ENCODE measurements around the gene CGRRF1.

CGRRF1 gene

DNA sequence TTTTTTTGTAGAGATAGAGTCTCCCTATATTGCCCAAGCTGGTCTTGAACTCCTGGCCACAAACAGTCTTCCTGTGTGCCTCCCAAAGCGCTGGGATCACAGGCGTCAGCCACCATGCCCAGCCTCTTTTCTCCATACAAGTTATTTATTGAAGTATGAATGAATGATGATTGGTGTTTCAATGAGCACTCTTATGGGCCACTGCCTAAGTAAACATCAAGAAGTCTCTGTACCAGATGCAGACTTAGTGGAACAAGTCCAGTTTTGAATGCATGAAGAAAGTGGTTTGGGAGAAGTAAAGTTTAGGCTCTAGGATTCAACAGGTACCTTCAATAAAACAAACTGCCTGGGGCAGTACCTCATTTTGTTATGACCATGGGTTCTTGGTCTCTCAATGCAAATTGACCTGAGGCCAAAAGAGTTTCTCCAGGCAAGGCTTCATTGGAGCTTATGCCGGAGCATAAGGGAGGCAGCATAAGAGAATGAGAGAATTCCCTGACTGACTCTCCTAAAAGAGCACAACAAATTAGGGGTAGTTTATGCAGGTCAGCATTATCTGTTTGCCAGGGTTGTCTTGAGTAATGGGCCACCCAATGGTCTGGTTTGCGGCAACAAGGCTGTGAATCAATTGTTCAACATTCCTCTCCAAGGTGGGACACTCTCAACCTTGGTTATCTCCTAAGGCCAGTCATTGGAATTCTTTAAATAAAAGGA, 19.8 kb upstream of the CGRRF1 start:
- DNase-seq, result no peak

DNA sequence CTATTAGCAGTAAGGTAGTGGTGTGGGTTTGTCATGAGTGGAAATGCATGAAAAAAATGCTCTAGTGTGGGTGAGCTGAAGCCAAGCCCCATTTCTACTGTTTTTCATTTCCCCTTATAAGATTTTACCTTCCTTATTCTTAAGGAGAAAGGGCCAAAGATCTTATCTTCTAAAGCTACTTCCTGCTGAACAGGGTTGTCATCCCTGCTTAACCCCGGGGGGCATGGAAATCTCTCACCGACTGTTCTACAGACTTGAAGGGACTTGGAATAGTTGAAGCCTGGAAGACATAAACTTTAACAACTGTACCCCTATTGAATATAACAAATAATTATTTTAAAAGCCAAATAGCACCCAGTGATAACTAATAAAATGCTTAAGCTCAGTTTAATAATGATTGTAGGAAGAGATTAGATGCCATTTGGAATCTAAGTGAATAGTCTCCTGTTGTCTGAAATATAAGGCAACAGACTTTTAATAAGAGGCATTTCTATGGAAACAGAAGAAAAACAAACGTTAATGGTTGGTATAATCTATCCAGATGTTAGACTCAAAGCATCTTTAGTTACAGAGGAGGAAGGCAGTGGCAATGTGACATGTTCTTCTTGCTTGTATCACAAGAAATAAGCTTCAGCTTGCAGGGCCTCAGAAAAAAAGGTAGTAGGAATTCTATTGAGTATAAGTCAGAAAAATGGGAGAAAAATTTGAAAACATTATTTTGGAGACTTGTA, 19.1 kb upstream of the CGRRF1 start:
- no peak for DNase-seq

DNA sequence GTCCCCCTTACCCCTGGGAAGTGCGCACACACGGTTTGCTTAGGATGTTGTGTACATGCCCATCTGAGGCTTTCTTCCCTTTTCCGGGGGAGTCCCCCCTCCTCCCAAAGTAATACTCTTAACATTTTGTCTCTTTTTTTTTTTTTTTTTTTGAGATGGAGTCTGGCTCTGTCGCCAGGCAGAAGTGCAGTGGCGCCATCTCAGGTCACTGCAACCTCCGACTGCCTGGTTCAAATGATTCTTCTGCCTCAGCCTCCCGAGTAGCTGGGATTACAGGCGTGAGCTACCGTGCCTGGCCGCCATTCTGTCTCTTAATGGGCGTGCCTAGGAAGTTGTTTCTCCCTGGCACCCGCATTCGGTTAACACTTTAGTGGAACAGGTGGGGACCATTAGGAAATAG, 16.4 kb upstream of the CGRRF1 start:
- no peak for DNase-seq

DNA sequence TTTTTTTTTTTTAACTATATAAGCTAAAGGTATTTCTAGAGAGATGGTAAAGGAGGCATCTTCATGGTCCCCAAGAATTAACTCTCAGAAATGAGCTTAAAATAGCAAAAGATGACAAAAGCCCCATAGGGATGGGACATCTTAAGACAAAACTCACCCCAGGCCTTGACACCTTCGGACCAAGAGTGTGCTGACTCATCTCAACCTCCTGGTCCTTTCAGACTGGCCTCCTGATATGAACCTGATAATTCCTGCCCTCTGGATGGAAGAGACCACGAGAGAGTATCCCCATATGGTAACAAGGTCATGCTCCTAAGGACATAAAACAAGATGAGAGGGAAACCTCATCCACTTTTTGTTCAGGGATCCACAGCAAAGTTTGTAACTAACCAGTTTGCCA, 12.5 kb upstream of the CGRRF1 start:
- no peak for DNase-seq

DNA sequence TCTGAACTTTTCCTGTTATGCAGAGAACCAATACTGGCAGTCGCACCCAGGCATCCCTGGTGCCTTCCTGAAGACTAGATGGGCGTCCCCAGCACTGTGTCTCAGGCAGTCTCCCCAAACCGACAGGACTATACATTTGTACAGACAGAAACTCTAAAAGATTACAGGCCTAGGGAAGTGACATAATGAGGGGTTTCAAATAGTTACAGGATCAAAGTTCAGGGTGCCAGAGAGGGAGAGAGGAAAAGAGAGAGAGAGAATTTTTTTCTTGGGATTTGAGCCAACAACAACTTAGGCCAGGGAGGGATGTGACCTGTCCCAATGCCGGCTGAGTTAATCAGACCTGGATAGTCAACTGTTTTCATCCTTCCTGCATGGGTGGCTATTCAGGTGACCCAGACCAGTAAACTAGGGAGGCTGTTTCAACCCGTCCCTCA, 11.6 kb upstream of the CGRRF1 start:
- no peak for DNase-seq

DNA sequence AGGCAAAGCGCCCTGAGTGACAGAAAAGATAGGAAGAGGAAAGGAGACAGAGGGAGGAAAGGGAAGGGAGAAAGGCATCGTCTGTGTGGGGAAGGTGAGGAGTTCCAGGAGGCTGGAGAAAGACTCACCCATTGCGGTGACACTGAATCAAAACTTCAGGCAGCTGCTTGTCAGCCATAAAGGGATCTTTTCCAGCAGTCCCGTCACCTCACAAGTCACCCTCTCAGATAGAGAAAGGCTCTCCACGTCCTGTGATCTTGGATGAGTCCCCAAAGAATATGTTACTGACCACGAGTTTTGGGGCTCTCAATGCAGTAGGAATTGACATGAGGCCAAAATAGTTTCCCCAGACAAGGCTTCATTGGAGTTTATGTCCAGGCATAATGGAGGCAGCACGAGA, 11.1 kb upstream of the CGRRF1 start:
- DNase-seq, result no peak

DNA sequence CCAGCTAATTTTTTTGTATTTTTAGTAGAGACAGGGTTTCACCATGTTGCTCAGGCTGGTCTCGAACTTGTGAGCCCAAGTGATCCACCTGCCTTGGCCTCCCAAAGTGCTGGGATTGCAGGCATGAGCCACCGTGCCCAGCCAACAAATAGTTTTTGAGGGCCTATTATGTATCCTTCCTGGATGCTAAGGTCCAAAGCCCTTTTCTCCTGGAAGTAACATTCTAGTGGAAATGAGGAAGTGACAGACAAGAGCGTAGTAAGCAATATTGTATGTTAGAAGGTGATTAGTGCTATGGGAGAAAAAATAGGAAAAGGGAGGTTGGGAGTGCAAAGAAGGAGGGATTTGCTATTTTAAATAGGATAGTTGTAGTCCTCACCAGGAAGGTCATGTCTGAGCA, 9.0 kb upstream of the CGRRF1 start:
- no peak for DNase-seq

DNA sequence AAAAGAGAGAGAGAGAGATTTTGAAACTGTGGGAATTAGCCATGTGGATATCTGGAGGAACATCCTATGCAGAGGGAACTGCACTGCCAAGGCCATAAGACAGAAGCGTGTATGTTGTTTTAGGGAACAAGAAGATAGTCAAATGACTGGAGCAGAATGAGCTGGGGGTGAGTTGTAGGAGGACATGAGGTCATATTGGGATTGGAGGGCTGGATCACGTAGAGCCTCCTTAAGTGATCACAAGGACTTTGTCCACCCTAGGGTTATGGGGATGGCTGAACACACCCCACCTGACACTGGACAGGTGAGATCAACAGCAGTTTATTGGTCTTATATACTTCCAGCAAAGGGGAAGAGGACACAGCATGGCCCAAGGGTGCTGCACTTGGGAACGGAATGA, 8.2 kb upstream of the CGRRF1 start:
- no peak for DNase-seq

DNA sequence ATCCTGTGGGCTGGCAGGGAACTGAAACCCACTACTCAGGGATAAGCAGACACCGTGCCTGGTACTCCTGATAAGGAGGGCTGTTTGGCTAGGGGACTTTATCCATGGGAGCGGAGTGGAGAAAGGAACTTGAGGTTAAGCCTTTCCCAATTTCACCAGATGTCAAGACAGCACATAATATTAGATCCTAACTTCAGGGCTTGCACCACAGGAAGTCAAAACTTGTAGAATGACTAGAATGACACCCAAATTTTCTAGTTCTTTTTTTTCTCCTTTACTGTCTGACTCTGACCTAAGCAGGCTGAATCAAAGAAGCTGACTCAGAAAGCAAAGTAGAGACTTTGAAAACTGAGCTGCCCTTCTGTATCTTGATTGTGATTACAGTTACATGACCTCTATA, 7.1 kb upstream of the CGRRF1 start:
- DNase-seq, result no peak

DNA sequence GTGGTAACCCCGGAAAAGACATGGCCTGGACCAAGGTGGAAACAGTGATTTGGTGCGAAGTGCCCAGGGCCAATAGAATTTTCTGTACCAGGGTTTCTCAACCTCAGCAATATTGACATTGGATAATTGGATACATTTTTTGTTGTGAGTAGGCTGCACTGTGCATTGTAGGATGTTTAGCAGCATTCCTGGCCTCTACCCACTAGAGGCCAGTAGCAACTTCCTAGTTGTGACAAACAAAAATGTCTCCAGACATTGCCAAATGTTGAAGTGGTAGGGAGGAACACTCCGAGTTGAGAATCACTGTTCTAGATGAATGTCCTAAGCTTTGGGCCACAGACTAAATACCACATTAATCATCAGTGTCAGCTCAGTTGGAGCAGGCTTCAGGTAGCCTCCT, 6.2 kb upstream of the CGRRF1 start:
- no peak for DNase-seq

DNA sequence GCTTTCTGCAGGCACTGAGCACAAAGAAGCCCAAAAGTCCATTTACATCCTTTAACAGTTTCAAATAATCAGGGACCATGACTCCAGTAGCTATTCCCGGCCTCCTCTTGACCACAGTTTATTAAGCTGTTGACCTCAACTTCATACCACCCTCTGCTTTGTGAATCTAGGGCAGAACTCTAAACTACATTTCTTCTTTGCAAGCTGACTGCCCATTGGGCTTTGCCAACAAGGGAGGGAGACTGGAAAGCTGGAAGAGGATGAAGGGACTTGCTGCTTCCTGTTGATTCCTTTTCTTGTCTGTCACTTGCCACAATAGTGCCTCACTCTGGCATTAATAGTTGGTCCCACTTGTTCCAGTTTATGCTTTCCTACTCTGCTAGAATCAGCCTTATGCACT, 2.7 kb downstream of the CGRRF1 start:
- no peak for DNase-seq

DNA sequence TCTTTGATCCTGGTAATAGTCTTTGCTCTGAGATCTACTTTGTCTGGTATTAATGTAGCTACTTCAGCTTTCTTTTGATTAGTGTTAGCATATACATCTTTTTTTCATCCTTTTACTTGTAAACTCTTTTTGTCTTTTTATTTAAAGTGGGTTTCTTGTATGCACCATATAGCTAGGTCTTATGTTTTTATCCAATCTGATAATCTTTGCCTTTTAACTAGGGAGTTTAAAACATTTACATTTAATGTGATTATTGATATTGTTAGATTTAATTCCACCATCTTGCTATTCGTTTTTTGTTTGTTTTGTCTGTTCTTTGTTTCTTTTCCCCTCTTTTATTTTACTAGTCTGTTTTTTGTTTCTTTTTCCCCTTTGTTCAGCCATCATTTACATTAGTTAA, 6.0 kb downstream of the CGRRF1 start:
- DNase-seq, result no peak

DNA sequence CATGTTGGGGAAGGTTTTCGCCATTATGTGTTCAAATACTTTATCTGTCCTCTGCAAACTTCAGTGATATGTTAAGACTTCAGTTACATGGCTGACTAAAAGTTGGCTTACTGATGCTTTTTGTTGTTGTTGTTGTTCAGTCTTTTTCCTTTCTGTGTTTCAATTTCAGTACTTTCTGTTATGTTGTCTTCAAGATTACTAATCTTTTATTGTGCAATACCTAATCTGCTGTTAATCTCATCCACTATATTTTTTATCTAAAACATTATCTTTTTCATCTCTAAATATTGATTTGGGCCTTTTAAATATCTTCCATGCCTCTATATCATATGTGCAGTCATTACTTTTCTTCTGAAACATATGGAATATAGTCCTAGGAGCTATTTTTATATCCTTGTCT, 7.0 kb downstream of the CGRRF1 start:
- DNase-seq, result no peak

DNA sequence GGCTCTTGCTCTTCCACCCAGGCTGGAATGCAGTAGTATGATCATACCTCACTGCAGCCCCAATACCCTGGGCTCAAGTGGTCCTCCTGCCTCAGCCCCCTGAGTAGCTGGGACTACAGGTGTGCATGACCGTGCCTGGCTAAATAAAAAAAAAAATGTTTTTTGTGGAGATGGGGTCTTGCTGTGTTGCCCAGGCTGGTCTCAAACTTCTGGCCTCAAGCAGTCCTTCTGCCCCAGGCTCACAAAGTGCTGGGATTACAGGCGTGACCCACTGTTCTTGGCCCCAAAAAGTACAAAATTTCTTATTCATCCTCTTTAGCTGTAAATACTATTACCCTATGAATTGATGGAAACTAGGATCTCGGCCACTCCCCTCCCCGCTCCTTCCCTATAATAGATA, 14.7 kb downstream of the CGRRF1 start:
- no peak for DNase-seq

DNA sequence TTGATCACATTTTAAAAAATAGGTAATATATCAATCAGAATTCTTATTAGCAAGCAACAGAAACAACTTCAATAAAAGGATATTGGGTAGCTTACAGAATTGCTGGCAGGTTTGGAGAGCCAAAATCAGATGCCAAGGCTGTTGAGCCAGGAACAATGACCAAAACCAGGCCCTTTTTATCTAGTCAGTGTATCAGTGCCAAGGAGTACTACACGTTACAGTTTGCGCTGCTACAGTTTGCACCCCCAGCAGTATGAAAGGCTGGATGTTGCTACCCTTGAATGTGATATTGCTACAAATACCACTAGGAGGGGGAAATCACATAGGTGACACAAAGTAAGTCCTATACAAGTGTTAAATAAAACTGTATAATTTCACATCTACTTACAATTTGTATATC, 19.3 kb downstream of the CGRRF1 start:
- DNase-seq, result no peak

DNA sequence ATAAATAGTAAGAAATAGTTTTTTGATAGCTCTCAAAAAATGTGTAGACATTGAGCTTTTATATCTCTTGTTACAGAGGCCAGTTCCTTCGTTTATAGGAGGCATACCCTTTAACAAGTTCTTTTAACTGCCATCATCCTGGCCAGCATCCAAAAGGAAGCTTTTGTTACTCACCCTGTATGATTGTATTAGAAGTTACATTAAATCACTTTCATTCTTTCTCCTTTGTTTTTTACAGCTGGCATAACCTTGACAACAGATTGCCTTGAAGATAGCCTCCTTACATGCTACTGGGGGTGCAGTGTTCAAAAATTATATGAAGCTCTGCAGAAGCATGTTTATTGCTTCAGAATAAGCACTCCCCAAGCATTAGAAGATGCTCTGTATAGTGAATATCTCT, 20.1 kb downstream of the CGRRF1 start:
- no peak for DNase-seq

DNA sequence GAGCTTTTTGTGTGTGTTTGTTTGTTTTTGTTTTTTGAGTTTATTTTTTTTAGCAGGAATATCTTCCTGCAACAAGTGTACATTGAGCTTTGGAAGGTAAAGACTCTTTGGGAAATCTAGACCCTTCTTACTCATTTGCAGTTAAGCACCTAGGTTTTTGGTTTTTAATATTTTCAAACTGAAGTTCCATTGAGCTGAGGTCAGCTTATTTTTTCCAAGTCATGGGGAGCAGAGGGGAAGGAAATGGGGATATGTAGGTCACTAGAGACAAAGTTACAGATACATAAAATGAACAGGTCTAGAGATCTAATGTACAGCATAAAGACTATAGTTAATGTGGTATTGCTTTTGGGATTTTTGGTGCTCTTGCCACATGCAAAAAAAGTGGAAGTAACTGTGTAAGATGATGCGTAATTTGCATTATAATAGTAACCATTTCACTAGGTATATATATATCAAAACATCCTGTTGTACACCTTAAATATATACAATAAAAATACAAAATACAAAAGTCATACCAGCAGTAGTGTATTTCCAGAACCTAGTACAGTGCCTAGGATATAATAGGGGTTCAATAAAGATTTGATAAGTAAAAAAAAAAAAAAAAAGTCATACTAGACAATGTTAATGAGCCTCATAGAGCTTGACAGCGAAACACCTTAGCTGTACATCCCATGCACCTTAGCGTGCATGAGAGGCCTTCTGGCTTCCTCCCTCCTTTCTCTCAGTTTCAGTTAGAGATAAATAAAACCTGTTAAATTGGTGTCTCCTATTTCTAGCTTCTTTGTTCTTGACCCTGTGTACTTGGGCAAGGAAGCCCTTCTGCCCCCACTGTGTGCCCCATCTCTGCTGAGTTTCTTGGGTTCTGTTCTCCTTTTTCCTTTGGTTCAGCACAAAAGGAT, 22.7 kb downstream of the CGRRF1 start:
- no peak for DNase-seq

DNA sequence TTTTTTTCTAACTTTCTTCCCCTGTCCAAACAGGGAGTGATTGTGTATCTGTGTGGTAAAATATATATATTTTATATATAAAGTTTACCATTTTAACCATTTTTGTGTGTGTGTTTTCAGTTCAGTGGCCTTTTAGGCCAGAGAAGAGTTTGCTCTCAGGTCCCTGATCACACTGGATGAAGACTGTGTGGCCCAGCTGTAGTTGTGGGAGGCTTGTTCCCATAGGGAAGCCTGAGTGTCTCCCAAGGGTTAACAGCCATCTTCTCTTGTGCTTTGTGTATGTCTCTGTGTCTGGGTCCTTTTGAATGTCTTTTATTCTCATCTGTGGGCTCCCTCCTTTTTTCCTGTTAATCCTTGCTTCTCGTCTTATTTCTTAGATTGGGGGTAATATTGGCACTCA, 23.4 kb downstream of the CGRRF1 start:
- DNase-seq, result no peak

DNA sequence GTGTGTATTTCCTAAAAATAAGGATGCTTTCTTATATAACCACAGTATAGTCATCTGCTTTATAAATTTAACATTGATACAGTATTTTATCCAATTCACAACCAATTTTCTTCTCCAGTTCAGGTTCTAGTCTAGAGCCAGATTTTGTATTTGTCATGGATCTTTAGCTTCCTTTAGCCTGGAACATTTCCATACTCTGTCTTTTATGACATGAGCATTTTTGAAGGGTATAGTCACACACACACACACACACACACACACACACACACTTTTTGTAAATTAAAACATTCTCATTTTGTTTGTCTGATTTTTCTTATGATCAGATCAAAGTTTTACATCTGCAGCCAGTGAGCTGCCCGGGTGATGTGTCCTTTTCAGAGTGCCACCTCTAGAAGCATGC, 25.4 kb downstream of the CGRRF1 start:
- DNase-seq, result no peak

DNA sequence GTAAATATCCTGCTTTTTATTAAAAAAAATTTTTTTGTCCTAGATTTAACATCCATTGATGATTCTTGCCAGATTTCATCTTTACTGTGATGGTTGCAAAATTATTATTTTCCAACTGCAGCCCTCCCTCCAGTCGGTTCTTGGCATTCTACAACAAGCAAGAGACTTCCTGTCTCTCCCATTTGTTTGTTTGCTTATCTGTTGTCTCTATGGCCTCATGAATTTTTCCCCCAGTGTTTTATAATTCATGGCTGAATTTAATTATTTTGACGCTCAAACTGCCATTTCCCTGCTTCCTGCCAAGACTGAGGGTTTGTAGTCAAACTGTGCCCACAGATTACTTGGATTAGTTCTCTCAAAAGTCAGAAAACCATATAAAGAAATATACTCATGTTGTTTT, 25.9 kb downstream of the CGRRF1 start:
- DNase-seq, result no peak

DNA sequence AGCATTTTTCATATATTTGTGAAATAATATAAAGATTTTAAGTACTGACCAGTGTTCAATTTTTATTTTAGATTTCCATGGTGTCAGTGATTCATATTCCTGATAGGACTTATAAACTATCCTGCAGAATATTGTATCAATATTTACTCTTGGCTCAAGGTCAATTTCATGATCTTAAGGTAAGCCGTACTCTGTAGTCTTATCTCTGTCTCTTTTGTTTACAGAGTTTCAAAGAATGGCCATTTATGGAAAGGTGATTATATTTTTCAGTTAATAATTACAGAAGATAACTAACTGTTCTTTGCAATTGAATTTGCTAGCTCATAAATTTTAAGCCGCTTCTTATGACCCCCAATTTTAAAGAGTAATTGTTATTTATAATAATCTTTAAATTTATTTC, 27.9 kb downstream of the CGRRF1 start:
- DNase-seq, result no peak

DNA sequence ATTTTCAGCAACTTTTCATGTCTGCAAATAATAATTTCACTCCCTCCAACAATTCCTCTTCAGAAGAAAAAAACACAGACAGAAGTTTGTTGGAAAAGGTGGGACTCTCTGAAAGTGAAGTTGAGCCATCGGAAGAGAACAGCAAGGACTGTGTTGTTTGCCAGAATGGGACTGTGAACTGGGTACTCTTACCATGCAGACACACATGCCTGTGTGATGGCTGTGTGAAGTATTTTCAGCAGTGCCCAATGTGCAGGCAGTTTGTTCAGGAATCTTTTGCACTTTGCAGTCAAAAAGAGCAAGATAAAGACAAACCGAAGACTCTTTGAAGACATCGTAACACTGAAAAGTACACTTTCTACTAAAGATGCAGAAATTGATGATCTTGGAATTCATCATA, 28.3 kb downstream of the CGRRF1 start:
- DNase-seq, result no peak

DNA sequence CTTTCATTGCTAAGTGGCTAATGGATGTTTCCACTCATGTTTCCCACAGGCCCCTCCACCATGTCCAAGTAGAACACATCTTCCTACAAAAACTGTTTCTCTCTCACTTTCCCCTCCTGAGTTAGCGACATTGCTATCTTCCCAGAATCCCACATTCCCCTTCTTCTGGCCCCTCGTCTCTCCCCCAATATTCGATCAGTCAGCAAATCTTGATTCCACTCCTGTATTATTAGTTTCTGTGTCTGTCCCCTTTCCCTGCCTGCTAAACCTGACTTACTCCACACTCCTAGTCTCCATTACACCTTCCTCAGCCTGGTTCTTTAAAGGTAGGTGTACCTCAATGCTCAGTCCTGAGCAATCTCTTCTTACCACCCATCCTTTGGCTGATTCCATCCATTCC, 37.9 kb downstream of the CGRRF1 start:
- DNase-seq, result no peak

DNA sequence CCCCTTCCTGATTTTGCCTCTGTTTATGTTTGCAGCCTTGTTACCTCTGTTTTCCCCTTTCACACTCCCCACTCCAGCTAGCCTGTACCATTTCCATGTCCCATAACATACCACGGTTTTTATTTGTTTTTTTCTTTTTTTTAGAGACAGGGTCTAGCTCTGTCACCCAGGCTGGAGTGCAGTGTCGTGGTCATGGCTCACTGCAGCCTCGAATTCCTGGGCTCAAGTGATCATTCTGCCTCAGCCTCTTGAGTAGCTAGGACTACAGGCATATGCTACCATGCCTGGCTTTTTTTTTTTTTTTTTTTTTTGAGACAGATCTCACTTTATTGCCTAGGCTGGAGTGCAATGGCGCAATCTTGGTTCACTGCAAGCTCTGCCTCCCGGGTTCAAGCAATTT, 38.8 kb downstream of the CGRRF1 start:
- DNase-seq, result no peak
